Right atrium auricular region (tissue), 2 donors: ENCODE data around the gene HNRNPA1. TPM values are rescaled to one million over a fixed set of nuclear protein-coding genes. Genes with fewer than 3 reads are reported as not detected.

Source experiments
- DNase-seq: peaks from one replicate; pipeline ENCODE4 v3.0.0-alpha.2; 2019; ENCODE audit warnings: low spot score
- H3K27ac ChIP-seq, 2 donors: fragments of 200-600 bp; sonication (generic); 1 replicate in 1 of 2; 2 replicates in 1 of 2; pipeline ENCODE4 v1.5.1; 2016 to 2019
- H3K27me3 ChIP-seq, 2 donors: fragments of 200-600 bp; sonication (generic); one replicate each; pipeline versions ENCODE4 v1.5.1 to v1.6.0; 2017 to 2019
- H3K36me3 ChIP-seq: fragments of 200-600 bp; sonication (generic); one replicate; pipeline ENCODE4 v1.5.1; 2016
- H3K4me1 ChIP-seq, 2 donors: fragments of 200-600 bp; sonication (generic); one replicate each; pipeline versions ENCODE4 v1.5.1 to v1.6.0; 2017 to 2019
- H3K4me3 ChIP-seq, 2 donors: fragments of 200-600 bp; sonication (generic); 1 replicate in 1 of 2; 2 replicates in 1 of 2; pipeline ENCODE4 v1.5.1; 2017 to 2019; ENCODE audit warnings: mild to moderate bottlenecking in 1 of 2, moderate library complexity in 1 of 2
- H3K9me3 ChIP-seq, 2 donors: fragments of 200-600 bp; sonication (generic); one replicate each; pipeline ENCODE4 v1.5.1; 2019
- total RNA-seq, 2 donors: library from RNA; depleted of rRNA; stranded (reverse); fragments of >200 nt; gene quantifications; one replicate each; pipeline ENCODE4 v1.1.0, GENCODE V29; 2016
- TF ChIP-seq, protein P1 (sequence below), 2 donors: fragments of 200-600 bp; sonication (generic); IDR thresholded peaks; one replicate each; pipeline ENCODE4 v1.5.1; 2019; ENCODE audit warnings: antibody characterized with exemption in 2 of 2

HNRNPA1 gene
- total RNA-seq, 2 donors from 2014 or later, result 237 to 404 TPM

DNA sequence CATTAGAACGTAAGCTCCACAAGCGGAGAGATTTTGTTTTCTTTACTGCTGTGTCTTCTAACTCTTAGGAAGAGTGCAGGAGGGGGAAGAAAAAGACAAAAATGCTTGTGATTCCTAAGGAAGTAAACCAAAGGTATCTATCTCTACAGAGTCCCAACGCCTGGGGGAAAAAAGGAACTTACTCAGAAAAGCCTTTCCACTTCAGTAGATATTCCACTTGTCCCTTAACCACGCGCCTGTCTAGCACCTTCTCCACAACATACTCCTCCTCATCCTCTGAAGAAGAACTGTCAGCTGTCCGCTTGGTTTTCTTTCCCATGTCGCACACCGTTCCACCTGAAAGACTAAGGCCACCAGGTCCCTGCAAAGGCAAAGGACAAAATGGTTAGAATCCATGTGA lies 23.2 kb upstream of the HNRNPA1 start:
- Histone ChIP-seq H3K27me3 (no peaks in the 10 kb centered on the region), H3K9me3 (no peaks in the 10 kb centered on the region), H3K36me3 (peaks cover 36% of the 10 kb centered on the region), H3K27ac (peak overlapping the region in 1 of 2 donors; percentile 86), H3K4me3 (no peak overlapping the region), H3K4me1 (peaks cover 0 to 41% of the 10 kb centered on the region in 2 donors)
- TF ChIP-seq, protein P1, sequence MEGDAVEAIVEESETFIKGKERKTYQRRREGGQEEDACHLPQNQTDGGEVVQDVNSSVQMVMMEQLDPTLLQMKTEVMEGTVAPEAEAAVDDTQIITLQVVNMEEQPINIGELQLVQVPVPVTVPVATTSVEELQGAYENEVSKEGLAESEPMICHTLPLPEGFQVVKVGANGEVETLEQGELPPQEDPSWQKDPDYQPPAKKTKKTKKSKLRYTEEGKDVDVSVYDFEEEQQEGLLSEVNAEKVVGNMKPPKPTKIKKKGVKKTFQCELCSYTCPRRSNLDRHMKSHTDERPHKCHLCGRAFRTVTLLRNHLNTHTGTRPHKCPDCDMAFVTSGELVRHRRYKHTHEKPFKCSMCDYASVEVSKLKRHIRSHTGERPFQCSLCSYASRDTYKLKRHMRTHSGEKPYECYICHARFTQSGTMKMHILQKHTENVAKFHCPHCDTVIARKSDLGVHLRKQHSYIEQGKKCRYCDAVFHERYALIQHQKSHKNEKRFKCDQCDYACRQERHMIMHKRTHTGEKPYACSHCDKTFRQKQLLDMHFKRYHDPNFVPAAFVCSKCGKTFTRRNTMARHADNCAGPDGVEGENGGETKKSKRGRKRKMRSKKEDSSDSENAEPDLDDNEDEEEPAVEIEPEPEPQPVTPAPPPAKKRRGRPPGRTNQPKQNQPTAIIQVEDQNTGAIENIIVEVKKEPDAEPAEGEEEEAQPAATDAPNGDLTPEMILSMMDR (IDR thresholded peaks at IDR 0.05), result no peak
- no peak for DNase-seq

DNA sequence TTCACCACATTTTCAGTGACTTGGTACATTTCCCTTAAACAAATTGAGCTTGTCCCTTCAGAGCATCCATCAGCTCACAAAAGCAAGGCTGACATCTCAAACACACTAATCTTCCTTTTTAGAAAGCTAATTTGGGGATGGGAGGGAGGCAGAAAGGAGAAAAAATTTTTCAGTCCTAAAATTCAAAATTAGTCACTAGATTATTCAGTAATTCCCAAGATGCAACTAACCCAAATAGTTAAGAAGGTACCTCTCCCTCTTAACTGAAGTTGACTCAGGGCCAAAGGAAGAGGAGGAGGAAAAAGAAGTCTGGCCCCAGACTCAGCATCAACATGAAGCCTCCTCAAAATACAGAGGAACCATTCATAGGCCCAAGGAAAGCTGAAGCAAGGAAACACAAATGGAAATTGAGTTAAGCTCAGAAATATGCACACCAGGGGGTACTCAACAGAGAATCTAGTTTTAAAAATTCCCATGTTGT lies 22.3 kb upstream of the HNRNPA1 start:
- peaks cover 0 to 46% of the 10 kb centered on the region in 2 donors for H3K4me1 ChIP-seq
- no peaks in the 10 kb centered on the region for H3K27me3 ChIP-seq
- peaks cover 30% of the 10 kb centered on the region for H3K36me3 ChIP-seq
- H3K4me3 ChIP-seq, result no peak overlapping the region
- H3K9me3 ChIP-seq, result no peaks in the 10 kb centered on the region
- no peak for DNase-seq
- H3K27ac ChIP-seq, result peak overlapping the region; percentile 76 to 86
- TF ChIP-seq, protein P1 (IDR thresholded peaks at IDR 0.05), result no peak

GRCh38 chr12:54259194-54260011 lies 21.1 kb upstream of the HNRNPA1 start:
- Histone ChIP-seq H3K27ac (peak overlapping the region; percentile 76 to 86), H3K27me3 (no peaks in the 10 kb centered on the region), H3K36me3 (peaks cover 23% of the 10 kb centered on the region), H3K4me1 (peaks cover 0 to 46% of the 10 kb centered on the region in 2 donors), H3K9me3 (no peaks in the 10 kb centered on the region), H3K4me3 (peak overlapping the region; percentile 40 to 54)
- TF ChIP-seq, protein P1 (IDR thresholded peaks at IDR 0.05), result no peak
- DNase-seq, result peak; percentile 72

DNA sequence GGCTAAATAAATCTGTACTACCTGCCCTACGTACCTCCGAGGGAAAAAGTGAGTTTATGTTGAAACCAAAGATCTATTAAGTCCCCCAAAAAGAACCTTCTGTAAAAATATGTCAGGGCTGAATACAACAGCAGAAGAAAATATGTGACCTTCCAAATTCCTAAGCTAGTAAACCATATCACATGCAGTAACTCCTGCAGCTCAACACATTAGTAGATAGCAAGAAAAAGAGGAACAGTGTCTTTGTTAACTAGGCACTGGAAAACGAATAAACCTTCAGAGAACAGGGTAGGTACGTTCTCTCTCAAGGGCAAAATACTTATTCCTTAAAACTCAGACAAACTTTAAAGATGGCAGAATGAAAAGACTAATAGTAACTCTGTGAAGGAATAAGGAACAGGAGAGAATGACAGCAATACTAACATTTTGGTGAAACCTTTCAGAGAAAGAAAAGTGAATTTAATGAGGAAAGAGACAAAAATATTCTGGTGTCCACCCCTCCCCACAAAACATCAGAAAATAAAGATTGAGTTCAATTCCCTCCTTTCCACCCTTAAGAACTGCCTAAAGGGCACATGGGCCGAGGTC lies 18.6 kb upstream of the HNRNPA1 start:
- Histone ChIP-seq H3K9me3 (no peaks in the 10 kb centered on the region), H3K36me3 (peaks cover 7% of the 10 kb centered on the region), H3K4me3 (no peak overlapping the region), H3K4me1 (peaks cover 0 to 46% of the 10 kb centered on the region in 2 donors), H3K27ac (peak overlapping the region; percentile 9 to 54), H3K27me3 (no peaks in the 10 kb centered on the region)
- DNase-seq, result no peak
- TF ChIP-seq, protein P1 (IDR thresholded peaks at IDR 0.05), result no peak

DNA sequence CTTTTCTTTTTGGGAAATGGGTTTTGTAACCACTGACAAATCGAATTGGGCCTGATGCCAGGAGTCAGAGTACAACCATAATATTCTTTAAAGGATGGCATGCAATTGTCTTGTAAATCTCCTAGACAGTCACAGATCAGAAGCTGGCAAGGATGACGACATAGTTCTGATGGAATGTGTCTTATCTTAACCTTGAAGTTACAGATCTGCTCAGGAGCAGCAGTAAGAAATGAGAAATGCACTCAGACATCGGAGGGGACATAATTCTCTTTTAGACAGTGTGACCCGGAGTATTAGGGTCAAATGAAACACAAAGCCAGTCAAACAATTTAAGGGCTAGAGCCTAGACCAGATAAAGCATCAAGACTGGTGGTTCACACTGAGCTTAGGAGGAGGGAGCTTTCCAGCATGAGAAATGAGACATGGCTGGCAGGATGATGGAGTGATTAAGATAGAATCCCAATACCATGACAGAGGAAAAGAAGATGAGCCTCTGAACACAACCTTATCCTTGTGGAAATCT lies 18.1 kb upstream of the HNRNPA1 start:
- H3K4me3 ChIP-seq, result no peak overlapping the region
- H3K36me3 ChIP-seq, result peaks cover 2% of the 10 kb centered on the region
- H3K4me1 ChIP-seq, result peaks cover 0 to 46% of the 10 kb centered on the region in 2 donors
- TF ChIP-seq, protein P1 (IDR thresholded peaks at IDR 0.05), result no peak
- no peaks in the 10 kb centered on the region for H3K27me3 ChIP-seq
- peak overlapping the region; percentile 8 to 54 for H3K27ac ChIP-seq
- no peaks in the 10 kb centered on the region for H3K9me3 ChIP-seq
- no peak for DNase-seq
